Fibroblast of the aortic adventitia (primary cell): ENCODE measurements around the gene TMEM255B. TPM values are rescaled to one million over a fixed set of nuclear protein-coding genes. Genes with fewer than 3 reads are reported as not detected.

ENCODE experiments used
- DNase-seq: peaks from one replicate; pipeline ENCODE4 v3.0.0-alpha.2; 2010; ENCODE audit warnings: low read depth
- H3K4me3 ChIP-seq: 2 replicates; pipeline ENCODE4 v1.5.1; 2011; ENCODE audit warnings: low read depth, mild to moderate bottlenecking, control low read depth, low read length, moderate library complexity
- total RNA-seq: library from RNA; depleted of rRNA; stranded (reverse); fragments of >200 nt; gene quantifications from 2 replicates; pipeline ENCODE4 v1.2.3, GENCODE V29; 2012; ENCODE audit warnings: low replicate concordance
- TF ChIP-seq, protein P1 (sequence below): IDR thresholded peaks from 2 replicates; pipeline ENCODE4 v1.5.1; 2011; ENCODE audit warnings: mild to moderate bottlenecking, low read length, control low read depth, inconsistent platforms; ENCODE audit not compliant: insufficient read depth

Gene TMEM255B
- total RNA-seq, 1 donor: not detected

DNA sequence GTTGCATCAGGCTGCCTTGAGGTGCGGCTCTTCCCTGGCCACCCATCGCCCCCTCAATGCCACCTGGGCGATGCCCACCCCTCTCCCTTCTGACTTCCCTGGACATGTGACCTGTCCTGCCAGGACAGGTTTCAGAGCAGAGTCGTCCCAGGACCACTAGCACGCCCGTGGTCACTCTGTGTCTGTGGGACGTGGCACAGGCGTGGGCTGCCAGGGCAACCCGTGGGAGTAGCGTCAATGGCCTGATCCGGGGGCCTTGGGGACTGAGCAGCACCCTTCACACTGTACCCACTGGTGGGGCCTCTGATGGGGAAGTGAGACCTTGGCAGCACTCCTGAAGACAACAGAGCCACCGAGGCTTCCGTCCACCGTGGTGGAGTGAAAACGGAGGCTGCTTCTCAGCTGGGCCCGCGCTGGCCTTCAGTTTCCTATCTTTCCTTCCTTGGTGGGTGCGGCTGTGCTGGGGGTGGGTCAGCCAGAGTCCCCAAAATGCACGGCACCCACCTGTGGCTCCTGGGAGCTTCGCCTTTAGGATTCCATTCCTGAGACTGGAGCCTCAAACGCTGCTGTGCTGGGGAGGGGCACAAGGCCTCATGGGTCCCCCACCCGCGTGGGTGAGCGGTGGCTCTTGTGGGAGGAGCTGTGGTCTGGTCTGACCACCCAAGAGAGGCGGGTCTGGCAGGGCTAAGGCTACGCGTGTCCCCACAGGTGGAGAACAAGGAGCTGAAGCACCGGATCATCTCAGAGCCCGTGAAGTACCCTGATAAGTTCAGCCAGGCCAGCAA, 26.7 kb upstream of the TMEM255B start:
- DNase-seq: no peak
- H3K4me3 ChIP-seq: no peak overlapping the region
- TF ChIP-seq, protein P1, sequence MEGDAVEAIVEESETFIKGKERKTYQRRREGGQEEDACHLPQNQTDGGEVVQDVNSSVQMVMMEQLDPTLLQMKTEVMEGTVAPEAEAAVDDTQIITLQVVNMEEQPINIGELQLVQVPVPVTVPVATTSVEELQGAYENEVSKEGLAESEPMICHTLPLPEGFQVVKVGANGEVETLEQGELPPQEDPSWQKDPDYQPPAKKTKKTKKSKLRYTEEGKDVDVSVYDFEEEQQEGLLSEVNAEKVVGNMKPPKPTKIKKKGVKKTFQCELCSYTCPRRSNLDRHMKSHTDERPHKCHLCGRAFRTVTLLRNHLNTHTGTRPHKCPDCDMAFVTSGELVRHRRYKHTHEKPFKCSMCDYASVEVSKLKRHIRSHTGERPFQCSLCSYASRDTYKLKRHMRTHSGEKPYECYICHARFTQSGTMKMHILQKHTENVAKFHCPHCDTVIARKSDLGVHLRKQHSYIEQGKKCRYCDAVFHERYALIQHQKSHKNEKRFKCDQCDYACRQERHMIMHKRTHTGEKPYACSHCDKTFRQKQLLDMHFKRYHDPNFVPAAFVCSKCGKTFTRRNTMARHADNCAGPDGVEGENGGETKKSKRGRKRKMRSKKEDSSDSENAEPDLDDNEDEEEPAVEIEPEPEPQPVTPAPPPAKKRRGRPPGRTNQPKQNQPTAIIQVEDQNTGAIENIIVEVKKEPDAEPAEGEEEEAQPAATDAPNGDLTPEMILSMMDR: no peak

GRCh38 chr13:113732961-113733950, 25.8 kb upstream of the TMEM255B start:
- no peak for DNase-seq
- TF ChIP-seq, protein P1: no peak
- H3K4me3 ChIP-seq: no peak overlapping the region

- TF ChIP-seq, protein P1: no peak
- no peak for DNase-seq
- H3K4me3 ChIP-seq: no peak overlapping the region
These were observed 24.8 kb upstream of the TMEM255B start for GRCh38 chr13:113734099-113734825.

- no peak for DNase-seq
- TF ChIP-seq, protein P1: no peak
These were observed 24.2 kb upstream of the TMEM255B start for GRCh38 chr13:113734826-113735125.

DNA sequence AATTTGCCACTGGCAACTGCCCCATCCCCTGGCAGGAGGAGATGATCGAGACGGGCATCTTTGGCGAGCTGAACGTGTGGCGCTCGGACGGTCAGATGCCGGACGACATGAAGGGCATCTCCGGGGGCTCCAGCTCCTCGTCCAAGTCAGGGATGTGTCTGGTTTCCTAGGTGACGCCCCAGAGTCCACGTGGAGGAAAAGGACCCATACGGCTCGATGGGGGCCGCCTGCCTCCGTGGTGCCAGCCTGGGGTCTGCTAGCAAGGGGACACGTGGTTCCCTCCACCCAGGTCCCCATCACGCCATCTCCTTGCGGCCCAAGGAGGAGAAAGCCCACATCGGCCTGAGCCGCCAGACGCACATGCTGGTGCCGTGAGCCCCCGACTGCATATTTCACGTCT, 23.8 kb upstream of the TMEM255B start:
- H3K4me3 ChIP-seq: no peak overlapping the region
- TF ChIP-seq, protein P1: no peak
- DNase-seq: no peak

More at GRCh38 chr13:113734826-113735125, 24.2 kb upstream of the TMEM255B start:
- H3K4me3 ChIP-seq: no peak overlapping the region

DNA sequence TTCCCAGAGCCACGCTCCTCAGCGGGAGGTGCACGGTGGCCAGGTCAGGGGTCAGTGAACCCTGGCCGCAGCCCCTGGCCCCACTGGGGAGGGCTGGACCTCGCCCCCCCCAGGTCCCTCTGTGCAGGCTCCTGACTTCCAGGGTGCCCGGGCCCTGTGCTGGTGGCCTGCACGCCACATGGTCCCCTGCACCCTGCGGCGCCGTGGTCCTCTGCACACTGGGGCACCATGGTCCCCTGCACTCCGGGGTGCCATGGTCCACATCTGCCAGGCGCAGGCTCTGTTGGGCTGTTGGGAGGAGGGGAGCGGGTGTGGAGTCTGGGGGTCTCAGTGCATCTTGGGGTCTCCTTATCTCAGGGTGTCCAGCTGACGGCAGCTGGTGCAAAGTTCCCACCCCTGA, 23.3 kb upstream of the TMEM255B start:
- TF ChIP-seq, protein P1: no peak
- no peak for DNase-seq
- no peak overlapping the region for H3K4me3 ChIP-seq
